HG02943 (cell line): ENCODE measurements around the gene HMCN1.
"Not testable (repeated sequence)": the region's sequence is repeated elsewhere in the genome, so short reads cannot be mapped to it uniquely, and the experiment has no call there.

Experiments used
- ATAC-seq: cut with Tn5 transposase; IDR thresholded peaks from one replicate; pipeline ENCODE4 v1.9.1; 2021; ENCODE audit warnings: mild to moderate bottlenecking, low read depth, moderate library complexity; ENCODE audit not compliant: unreplicated experiment

HMCN1 gene

GRCh38 chr1:185739967-185740366 is 5.8 kb downstream of the HMCN1 start:
- no peak for ATAC-seq

- no peak for ATAC-seq
Measured at GRCh38 chr1:185741551-185741950, 7.4 kb downstream of the HMCN1 start.

- ATAC-seq, result no peak
Measured at GRCh38 chr1:185742403-185742802, 8.2 kb downstream of the HMCN1 start.

GRCh38 chr1:185745165-185745564 is 11.0 kb downstream of the HMCN1 start:
- no peak for ATAC-seq

GRCh38 chr1:185759061-185759460 is 24.9 kb downstream of the HMCN1 start:
- no peak for ATAC-seq

GRCh38 chr1:185761841-185762240 is 27.6 kb downstream of the HMCN1 start:
- no peak for ATAC-seq

- ATAC-seq, result no peak
Measured at GRCh38 chr1:185767508-185768120, 33.4 kb downstream of the HMCN1 start.

- no peak for ATAC-seq
Measured at GRCh38 chr1:185768371-185768770, 34.2 kb downstream of the HMCN1 start.

- ATAC-seq, result no peak
Measured at GRCh38 chr1:185769136-185769535, 34.9 kb downstream of the HMCN1 start.

- ATAC-seq, result no peak
Measured at GRCh38 chr1:185774394-185774793, 40.2 kb downstream of the HMCN1 start.

GRCh38 chr1:185775501-185775900 is 41.3 kb downstream of the HMCN1 start:
- ATAC-seq, result no peak

GRCh38 chr1:185776522-185776921 is 42.3 kb downstream of the HMCN1 start:
- no peak for ATAC-seq

GRCh38 chr1:185783860-185784259 is 49.7 kb downstream of the HMCN1 start:
- ATAC-seq, result not testable (repeated sequence)

- ATAC-seq, result no peak
Measured at GRCh38 chr1:185785586-185785985, 51.4 kb downstream of the HMCN1 start.

GRCh38 chr1:185786524-185786923 is 52.3 kb downstream of the HMCN1 start:
- ATAC-seq, result no peak

GRCh38 chr1:185787238-185787637 is 53.0 kb downstream of the HMCN1 start:
- no peak for ATAC-seq

GRCh38 chr1:185788386-185788785 is 54.2 kb downstream of the HMCN1 start:
- ATAC-seq, result no peak

- no peak for ATAC-seq
Measured at GRCh38 chr1:185789501-185790193, 55.5 kb downstream of the HMCN1 start.

- no peak for ATAC-seq
Measured at GRCh38 chr1:185790194-185790735, 56.1 kb downstream of the HMCN1 start.

- ATAC-seq, result no peak
Measured at GRCh38 chr1:185792040-185792439, 57.8 kb downstream of the HMCN1 start.

- not testable (repeated sequence) for ATAC-seq
Measured at GRCh38 chr1:185794495-185794894, 60.3 kb downstream of the HMCN1 start.

- no peak for ATAC-seq
Measured at GRCh38 chr1:185795181-185795580, 61.0 kb downstream of the HMCN1 start.
